Progenitor cell of endocrine pancreas (in vitro differentiated cells): ENCODE measurements around the gene DHX16. TPM values are rescaled to one million over a fixed set of nuclear protein-coding genes. Genes with fewer than 3 reads are reported as not detected.

Experiments used
- DNase-seq: peaks from one replicate; pipeline ENCODE4 v3.0.0; 2021; ENCODE audit warnings: low spot score; ENCODE audit not compliant: unreplicated experiment
- H3K27ac Mint-ChIP-seq: 2 replicates; pipeline ENCODE4 v1.8.0; 2021; ENCODE audit warnings: mild to moderate bottlenecking, moderate library complexity, mixed read lengths
- H3K27me3 Mint-ChIP-seq: 2 replicates; pipeline ENCODE4 v1.8.0; 2021; ENCODE audit warnings: mixed read lengths
- H3K36me3 Mint-ChIP-seq: 2 replicates; pipeline ENCODE4 v1.8.0; 2022; ENCODE audit warnings: mixed read lengths; ENCODE audit not compliant: insufficient read depth
- H3K4me1 Mint-ChIP-seq: 2 replicates; pipeline ENCODE4 v1.8.0; 2021; ENCODE audit warnings: low read depth, mixed read lengths
- H3K4me3 Mint-ChIP-seq: 2 replicates; pipeline ENCODE4 v1.8.0; 2021; ENCODE audit warnings: low read depth, mild to moderate bottlenecking, moderate library complexity, mixed read lengths
- H3K9me3 Mint-ChIP-seq: 2 replicates; pipeline ENCODE4 v1.8.0; 2021; ENCODE audit warnings: low read depth, mixed read lengths
- total RNA-seq: library from RNA; stranded (reverse); gene quantifications from 2 replicates; pipeline ENCODE4 v1.2.1, GENCODE V29; 2021
- TF ChIP-seq, protein P1 (sequence below): fragments of 200-600 bp; sonication (generic); IDR thresholded peaks from one replicate; pipeline ENCODE4 v1.5.0; 2021; ENCODE audit warnings: antibody characterized with exemption, mild to moderate bottlenecking; ENCODE audit not compliant: unreplicated experiment

DHX16 gene
- total RNA-seq, 1 donor from 2014 or later, result 31.0 TPM

DNA sequence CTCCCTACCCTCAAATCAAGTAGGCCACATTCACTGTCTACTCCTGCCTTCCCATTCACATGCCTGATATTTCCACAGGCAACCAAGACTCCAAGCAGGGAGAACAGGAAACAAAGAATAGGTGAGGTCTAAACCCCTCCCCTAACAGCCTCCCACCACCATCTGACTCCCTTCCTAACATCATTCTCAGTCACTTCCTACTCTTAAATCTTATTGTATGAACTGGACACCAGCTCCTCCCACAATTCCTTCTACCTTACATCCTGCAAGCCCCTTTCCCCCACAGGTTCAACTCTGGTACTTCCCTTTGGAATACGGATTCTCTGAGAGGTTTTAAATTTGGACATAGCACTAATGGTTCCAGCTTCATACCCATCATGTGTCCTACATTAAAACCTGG lies 26.8 kb downstream of the DHX16 start:
- TF ChIP-seq, protein P1, sequence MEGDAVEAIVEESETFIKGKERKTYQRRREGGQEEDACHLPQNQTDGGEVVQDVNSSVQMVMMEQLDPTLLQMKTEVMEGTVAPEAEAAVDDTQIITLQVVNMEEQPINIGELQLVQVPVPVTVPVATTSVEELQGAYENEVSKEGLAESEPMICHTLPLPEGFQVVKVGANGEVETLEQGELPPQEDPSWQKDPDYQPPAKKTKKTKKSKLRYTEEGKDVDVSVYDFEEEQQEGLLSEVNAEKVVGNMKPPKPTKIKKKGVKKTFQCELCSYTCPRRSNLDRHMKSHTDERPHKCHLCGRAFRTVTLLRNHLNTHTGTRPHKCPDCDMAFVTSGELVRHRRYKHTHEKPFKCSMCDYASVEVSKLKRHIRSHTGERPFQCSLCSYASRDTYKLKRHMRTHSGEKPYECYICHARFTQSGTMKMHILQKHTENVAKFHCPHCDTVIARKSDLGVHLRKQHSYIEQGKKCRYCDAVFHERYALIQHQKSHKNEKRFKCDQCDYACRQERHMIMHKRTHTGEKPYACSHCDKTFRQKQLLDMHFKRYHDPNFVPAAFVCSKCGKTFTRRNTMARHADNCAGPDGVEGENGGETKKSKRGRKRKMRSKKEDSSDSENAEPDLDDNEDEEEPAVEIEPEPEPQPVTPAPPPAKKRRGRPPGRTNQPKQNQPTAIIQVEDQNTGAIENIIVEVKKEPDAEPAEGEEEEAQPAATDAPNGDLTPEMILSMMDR, result no peak
- peaks cover 21% of the 10 kb centered on the region for H3K4me1 Mint-ChIP-seq
- H3K4me3 Mint-ChIP-seq, result peak overlapping the region; percentile 86
- no peaks in the 10 kb centered on the region for H3K9me3 Mint-ChIP-seq
- DNase-seq, result no peak
- H3K27me3 Mint-ChIP-seq, result no peaks in the 10 kb centered on the region
- H3K36me3 Mint-ChIP-seq, result peaks cover 27% of the 10 kb centered on the region
- peak overlapping the region; percentile 94 for H3K27ac Mint-ChIP-seq

DNA sequence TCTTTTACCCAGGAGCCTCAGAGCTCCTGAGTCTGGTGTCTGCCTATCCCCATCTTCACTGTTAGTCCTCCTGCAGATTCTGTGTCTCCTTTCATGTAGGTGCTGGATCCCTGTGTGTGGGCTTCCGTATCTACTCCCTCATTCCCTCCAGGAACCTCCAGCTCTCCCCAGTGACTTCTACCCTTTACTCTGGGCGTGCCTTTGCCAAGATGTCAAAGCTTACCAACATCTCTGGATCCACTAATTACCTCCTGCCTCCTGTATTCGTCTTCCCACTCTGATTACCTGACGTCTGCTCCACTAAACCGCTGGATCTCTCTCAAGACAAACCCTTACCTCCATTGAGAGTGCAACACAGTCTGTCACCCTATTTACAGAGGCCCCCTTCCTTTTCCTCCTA lies 28.0 kb downstream of the DHX16 start:
- Mint-ChIP-seq H3K27ac (peak overlapping the region; percentile 15), H3K27me3 (no peaks in the 10 kb centered on the region)

DNA sequence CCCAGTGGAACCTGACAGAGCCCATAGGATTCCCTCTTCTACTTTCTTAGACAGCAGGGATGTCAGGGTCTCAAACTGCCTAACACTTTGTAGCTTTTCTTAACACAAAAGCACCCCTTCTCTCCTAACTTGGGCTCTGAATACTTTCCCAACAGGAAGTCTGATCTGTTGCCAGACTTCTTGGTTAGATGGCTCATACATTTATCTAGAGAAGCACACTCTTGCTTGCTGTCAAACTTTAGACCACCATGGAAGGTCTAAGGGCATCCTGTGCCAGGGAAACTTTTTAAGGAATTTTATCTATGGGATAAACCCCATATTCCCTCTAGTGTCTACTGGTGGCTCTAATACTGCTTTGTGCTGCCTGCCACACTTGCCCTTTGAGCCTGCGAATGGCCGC lies 29.1 kb downstream of the DHX16 start:
- Mint-ChIP-seq H3K4me1 (peaks cover 21% of the 10 kb centered on the region), H3K4me3 (no peak overlapping the region), H3K36me3 (peaks cover 30% of the 10 kb centered on the region), H3K27me3 (no peaks in the 10 kb centered on the region), H3K9me3 (no peaks in the 10 kb centered on the region), H3K27ac (peak overlapping the region; percentile 47)
- no peak for DNase-seq
- TF ChIP-seq, protein P1, result no peak

More for the DNA sequence above, 28.0 kb downstream of the DHX16 start:
- Mint-ChIP-seq H3K36me3 (peaks cover 30% of the 10 kb centered on the region), H3K4me1 (peaks cover 21% of the 10 kb centered on the region), H3K4me3 (no peak overlapping the region), H3K9me3 (no peaks in the 10 kb centered on the region)
- TF ChIP-seq, protein P1, result no peak
- no peak for DNase-seq

DNA sequence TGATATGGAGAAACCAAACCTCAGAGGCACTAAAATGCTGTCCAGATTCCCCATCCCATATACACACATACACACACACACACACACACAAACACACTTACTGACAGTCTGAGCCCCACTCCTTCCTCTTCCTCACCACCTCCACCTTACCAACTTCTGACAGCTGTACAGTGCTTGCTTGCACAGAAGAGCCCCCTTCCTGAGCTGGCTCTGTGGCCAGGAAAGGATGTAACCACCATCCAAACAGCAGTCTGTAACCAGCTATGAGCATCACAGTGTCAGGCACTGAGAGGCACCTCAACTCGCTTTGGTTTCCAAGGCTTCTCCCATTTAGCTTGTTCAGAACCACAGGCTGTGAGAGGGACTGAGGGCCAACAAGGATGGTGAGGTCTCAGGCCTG lies 31.8 kb downstream of the DHX16 start:
- TF ChIP-seq, protein P1, result no peak
- Mint-ChIP-seq H3K27me3 (no peaks in the 10 kb centered on the region), H3K9me3 (no peaks in the 10 kb centered on the region), H3K27ac (no peak overlapping the region), H3K4me1 (peaks cover 9% of the 10 kb centered on the region), H3K36me3 (peaks cover 32% of the 10 kb centered on the region), H3K4me3 (no peak overlapping the region)
- DNase-seq, result no peak

DNA sequence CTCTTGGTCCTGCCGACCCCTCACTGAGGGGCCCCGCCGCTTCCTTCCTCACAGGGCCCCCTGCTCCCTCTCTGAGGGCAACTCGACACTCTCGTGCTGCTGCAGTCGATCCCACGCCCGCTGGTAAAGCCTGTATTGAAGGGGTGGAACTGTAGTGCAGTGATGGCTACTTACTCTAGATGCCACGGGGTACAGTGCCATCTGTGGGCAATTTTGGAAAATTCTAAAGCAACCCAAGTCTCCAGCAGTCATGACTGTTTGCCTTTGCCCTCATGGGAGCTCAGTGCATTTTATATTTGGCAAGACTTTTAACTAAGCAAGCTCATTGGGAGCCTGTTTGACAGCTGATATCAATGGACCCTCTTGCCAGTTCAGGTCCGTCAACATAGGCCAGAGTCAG lies 32.3 kb downstream of the DHX16 start:
- H3K4me1 Mint-ChIP-seq, result peaks cover 4% of the 10 kb centered on the region
- peaks cover 34% of the 10 kb centered on the region for H3K36me3 Mint-ChIP-seq
- DNase-seq, result no peak
- H3K27ac Mint-ChIP-seq, result no peak overlapping the region
- H3K4me3 Mint-ChIP-seq, result no peak overlapping the region
- H3K27me3 Mint-ChIP-seq, result no peaks in the 10 kb centered on the region
- no peaks in the 10 kb centered on the region for H3K9me3 Mint-ChIP-seq
- TF ChIP-seq, protein P1, result no peak
